ENCODE results near the gene EPG5. TPM values are rescaled to one million over a fixed set of nuclear protein-coding genes. Genes with fewer than 3 reads are reported as not detected.
A peak's percentile ranks its signal among the peaks of the same experiment; 100 is the strongest.
"Not testable (repeated sequence)": the region's sequence is repeated elsewhere in the genome, so short reads cannot be mapped to it uniquely, and the experiment has no call there.

The EPG5 gene
- total and polyA plus RNA-seq, 10 of the 15 experiments (the other 5 are each of a cell fraction or from before 2014, with no cell fraction given), result 1.9 to 27.7 (median 9.0) TPM

- TF ChIP-seq USF1 (IDR thresholded peaks at IDR 0.05; ENCODE audit: borderline replicate concordance, extremely low read length, insufficient read depth, low read depth, low read length), result no peak
- no peak for TF ChIP-seq ZNF274 (IDR thresholded peaks at IDR 0.05; ENCODE audit: insufficient read depth, insufficient read length)
- TF ChIP-seq MTA2 (IDR thresholded peaks at IDR 0.05; ENCODE audit: low read depth), result peak; percentile 82; the same call in 1 of the 2 replicates
- 0 out of 2 replicates have a peak, but pooled peaks have one; percentile 21 for TF ChIP-seq ATF7 (IDR thresholded peaks at IDR 0.05; ENCODE audit: low read depth)
- TF ChIP-seq FOXM1 (IDR thresholded peaks at IDR 0.05; ENCODE audit: low read depth, low read length), result no peak
- TF ChIP-seq, protein P1, sequence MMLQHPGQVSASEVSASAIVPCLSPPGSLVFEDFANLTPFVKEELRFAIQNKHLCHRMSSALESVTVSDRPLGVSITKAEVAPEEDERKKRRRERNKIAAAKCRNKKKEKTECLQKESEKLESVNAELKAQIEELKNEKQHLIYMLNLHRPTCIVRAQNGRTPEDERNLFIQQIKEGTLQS (IDR thresholded peaks at IDR 0.05; ENCODE audit: borderline replicate concordance, extremely low read depth, low read depth, low read length), result no peak
- no peak for TF ChIP-seq RFX5 (IDR thresholded peaks at IDR 0.05; ENCODE audit: low read depth, low read length)
- TF ChIP-seq EP300 (IDR thresholded peaks at IDR 0.05; ENCODE audit: borderline replicate concordance in 1 of 2, control insufficient read depth in 1 of 2, low read depth in 2 of 2, low read length in 2 of 2), result peak; percentile 50 to 59; a peak in 2 of 4 replicates
- TF ChIP-seq CHD4 (IDR thresholded peaks at IDR 0.05), result no peak
- TF ChIP-seq, protein P2, sequence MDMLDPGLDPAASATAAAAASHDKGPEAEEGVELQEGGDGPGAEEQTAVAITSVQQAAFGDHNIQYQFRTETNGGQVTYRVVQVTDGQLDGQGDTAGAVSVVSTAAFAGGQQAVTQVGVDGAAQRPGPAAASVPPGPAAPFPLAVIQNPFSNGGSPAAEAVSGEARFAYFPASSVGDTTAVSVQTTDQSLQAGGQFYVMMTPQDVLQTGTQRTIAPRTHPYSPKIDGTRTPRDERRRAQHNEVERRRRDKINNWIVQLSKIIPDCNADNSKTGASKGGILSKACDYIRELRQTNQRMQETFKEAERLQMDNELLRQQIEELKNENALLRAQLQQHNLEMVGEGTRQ (IDR thresholded peaks at IDR 0.05; ENCODE audit: borderline replicate concordance, low read depth, low read length), result peak; percentile 31; the same call in 1 of the 2 replicates
- peak; percentile 68 for TF ChIP-seq NR2F1 (conservative IDR thresholded peaks at IDR 0.05)
- TF ChIP-seq SREBF2 (IDR thresholded peaks at IDR 0.05; ENCODE audit: low read length), result no peak
Observed at GRCh38 chr18:45962461-45962860, 4.7 kb downstream of the EPG5 start (continued).

GRCh38 chr18:45959484-45959883 lies 7.6 kb downstream of the EPG5 start:
- H3K4me2 ChIP-seq (ENCODE audit: control insufficient read depth, insufficient read depth); SMC1A ChIA-PET (ENCODE audit: uncharacterized antibody, unreplicated experiment); H3K79me2 ChIP-seq (ENCODE audit: control insufficient read depth, insufficient read depth, low read length); H4K20me1 ChIP-seq (ENCODE audit: control insufficient read depth, insufficient read depth); H2AFZ ChIP-seq (ENCODE audit: control insufficient read depth, low read depth, low read length); BruUV-seq (replicated peaks); H3K4me1 ChIP-seq (ENCODE audit: control insufficient read depth, insufficient read depth, low read length); DNase-seq (ENCODE audit: low read depth, low spot score); H3K9me3 ChIP-seq (replicated peaks; ENCODE audit: control insufficient read depth, insufficient read depth, low read length); H3K36me3 ChIP-seq (ENCODE audit: control insufficient read depth in 2 of 2, insufficient read depth in 2 of 2, low read length in 1 of 2); in situ Hi-C loops (cut with MboI); H3K4me3 ChIP-seq; intact Hi-C loops (cut with micrococcal nuclease; ENCODE audit: unreplicated experiment); ATAC-seq; H3K27me3 ChIP-seq (replicated peaks in 1 of 2; ENCODE audit: control insufficient read depth in 2 of 2, insufficient read depth in 2 of 2, low read length in 1 of 2); H3K9ac ChIP-seq (ENCODE audit: control insufficient read depth, insufficient read depth, low read length); CTCF ChIA-PET; H3K27ac ChIP-seq (ENCODE audit: control insufficient read depth, insufficient read depth); FAIRE-seq: not testable (repeated sequence)
- ChIA-PET POLR2A (interaction anchor here (0.7 kb wide), 1 partner anchor 52 kb away, joined by 3 read pairs; no protein-coding TSS in a partner anchor), RAD21 (ENCODE audit: unreplicated experiment) (interaction anchor here (1.0 kb wide), 1 partner anchor 298 kb away, joined by 3 read pairs; no protein-coding TSS in a partner anchor)
- WGBS (ENCODE audit: insufficient coverage, insufficient replicate concordance, low lambda C conversion rate, missing lambda C conversion rate), result 97% methylated on average over 7 of the region's 7 CpGs
